WTC11 (cell line): ENCODE data around the gene DHX57.

Experiments
- CREM ChIP-seq: sonication (generic); formaldehyde crosslinking; IDR thresholded peaks from 2 replicates; pipeline ENCODE4 v1.8.1; 2022; ENCODE audit warnings: mild to moderate bottlenecking, missing genetic modification reagents, moderate library complexity
- CTCF ChIP-seq: fragments of 200-600 bp; IDR thresholded peaks from 2 replicates; pipeline ENCODE4 v1.8.0; 2022; ENCODE audit warnings: antibody characterized with exemption
- ESRRA ChIP-seq: sonication (generic); formaldehyde crosslinking; IDR thresholded peaks from 2 replicates; pipeline ENCODE4 v1.8.1; 2022; ENCODE audit warnings: mild to moderate bottlenecking, missing genetic modification reagents, borderline replicate concordance
- FOXK1 ChIP-seq: sonication (generic); formaldehyde crosslinking; IDR thresholded peaks from 2 replicates; pipeline ENCODE4 v1.8.0; 2022; ENCODE audit warnings: mild to moderate bottlenecking, moderate library complexity, missing genetic modification reagents
- SOX15 ChIP-seq: fragments of 250-450 bp; sonication (Bioruptor Pico); IDR thresholded peaks from 2 replicates; pipeline ENCODE4 v1.9.0; 2021; ENCODE audit warnings: mild to moderate bottlenecking

GRCh38 chr2:38892819-38893218, 17.1 kb upstream of the DHX57 start:
- TF ChIP-seq CREM (no peak), CTCF (no peak), SOX15 (CRISPR knock-in tag) (no peak), FOXK1 (CRISPR knock-in tag) (no peak), ESRRA (no peak)
